Nephron progenitor cell (in vitro differentiated cells): ENCODE results near the gene MAN1C1.

Experiments
- DNase-seq: peaks from one replicate; pipeline ENCODE4 v3.0.0; 2021
- H3K27ac Mint-ChIP-seq: 2 replicates; pipeline ENCODE4 v1.8.0; 2021; ENCODE audit warnings: mild to moderate bottlenecking, moderate library complexity, mixed read lengths
- H3K27me3 Mint-ChIP-seq: 2 replicates; pipeline ENCODE4 v1.8.0; 2021; ENCODE audit warnings: mild to moderate bottlenecking, low read depth, mixed read lengths; ENCODE audit not compliant: poor library complexity
- H3K36me3 Mint-ChIP-seq: 2 replicates; pipeline ENCODE4 v1.8.0; 2021; ENCODE audit warnings: low read depth, mixed read lengths
- H3K4me1 Mint-ChIP-seq: 2 replicates; pipeline ENCODE4 v1.8.0; 2021; ENCODE audit warnings: mixed read lengths
- H3K4me3 Mint-ChIP-seq: 2 replicates; pipeline ENCODE4 v1.8.0; 2021; ENCODE audit warnings: mild to moderate bottlenecking, moderate library complexity, mixed read lengths
- H3K9me3 Mint-ChIP-seq: 2 replicates; pipeline ENCODE4 v1.8.0; 2021; ENCODE audit warnings: mild to moderate bottlenecking, moderate library complexity, mixed read lengths
- CTCF ChIP-seq: fragments of 200-600 bp; sonication (generic); IDR thresholded peaks from 2 replicates; pipeline ENCODE4 v1.5.0; 2021; ENCODE audit warnings: antibody characterized with exemption

Gene MAN1C1

GRCh38 chr1:25808481-25809244 lies 192.1 kb downstream of the MAN1C1 start:
- DNase-seq: no peak
- Mint-ChIP-seq H3K27me3 (peaks cover 3% of the 10 kb centered on the region), H3K27ac (no peak overlapping the region)

GRCh38 chr1:25809283-25809926 lies 192.8 kb downstream of the MAN1C1 start:
- H3K4me3 Mint-ChIP-seq: no peak overlapping the region
- DNase-seq: no peak
- no peaks in the 10 kb centered on the region for H3K9me3 Mint-ChIP-seq
- peaks cover 21% of the 10 kb centered on the region for H3K4me1 Mint-ChIP-seq
- TF ChIP-seq CTCF: no peak
- H3K27me3 Mint-ChIP-seq: peaks cover 3% of the 10 kb centered on the region
- H3K27ac Mint-ChIP-seq: no peak overlapping the region
- H3K36me3 Mint-ChIP-seq: peaks cover 18% of the 10 kb centered on the region

More at GRCh38 chr1:25808481-25809244, 192.1 kb downstream of the MAN1C1 start:
- H3K9me3 Mint-ChIP-seq: no peaks in the 10 kb centered on the region
- no peak for TF ChIP-seq CTCF
- H3K4me3 Mint-ChIP-seq: no peak overlapping the region
- H3K36me3 Mint-ChIP-seq: peaks cover 18% of the 10 kb centered on the region
- H3K4me1 Mint-ChIP-seq: peaks cover 28% of the 10 kb centered on the region

DNA sequence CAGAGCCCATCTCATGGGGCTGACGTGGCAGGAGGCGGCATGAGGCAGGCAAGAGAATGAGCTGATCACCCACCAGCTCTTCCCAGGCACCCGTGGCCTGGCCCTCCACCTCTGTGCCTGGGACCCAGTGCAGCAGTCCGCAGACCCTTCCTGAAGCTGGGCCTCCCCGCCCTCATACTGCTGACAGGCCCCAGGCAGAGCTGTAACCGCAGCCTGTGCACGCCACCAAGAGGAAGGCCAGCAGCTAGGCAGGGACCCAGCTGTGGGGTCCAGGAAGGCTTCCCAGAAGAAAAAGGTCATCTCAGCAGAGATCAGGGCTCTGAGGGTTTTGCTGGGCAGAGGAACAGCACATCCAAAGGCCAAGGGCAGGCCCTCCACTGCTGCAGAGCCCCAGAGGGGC lies 193.3 kb downstream of the MAN1C1 start:
- Mint-ChIP-seq H3K4me3 (no peak overlapping the region), H3K27me3 (peaks cover 3% of the 10 kb centered on the region), H3K27ac (no peak overlapping the region), H3K4me1 (peaks cover 16% of the 10 kb centered on the region), H3K9me3 (no peaks in the 10 kb centered on the region), H3K36me3 (peaks cover 18% of the 10 kb centered on the region)
- DNase-seq: no peak
- no peak for TF ChIP-seq CTCF

DNA sequence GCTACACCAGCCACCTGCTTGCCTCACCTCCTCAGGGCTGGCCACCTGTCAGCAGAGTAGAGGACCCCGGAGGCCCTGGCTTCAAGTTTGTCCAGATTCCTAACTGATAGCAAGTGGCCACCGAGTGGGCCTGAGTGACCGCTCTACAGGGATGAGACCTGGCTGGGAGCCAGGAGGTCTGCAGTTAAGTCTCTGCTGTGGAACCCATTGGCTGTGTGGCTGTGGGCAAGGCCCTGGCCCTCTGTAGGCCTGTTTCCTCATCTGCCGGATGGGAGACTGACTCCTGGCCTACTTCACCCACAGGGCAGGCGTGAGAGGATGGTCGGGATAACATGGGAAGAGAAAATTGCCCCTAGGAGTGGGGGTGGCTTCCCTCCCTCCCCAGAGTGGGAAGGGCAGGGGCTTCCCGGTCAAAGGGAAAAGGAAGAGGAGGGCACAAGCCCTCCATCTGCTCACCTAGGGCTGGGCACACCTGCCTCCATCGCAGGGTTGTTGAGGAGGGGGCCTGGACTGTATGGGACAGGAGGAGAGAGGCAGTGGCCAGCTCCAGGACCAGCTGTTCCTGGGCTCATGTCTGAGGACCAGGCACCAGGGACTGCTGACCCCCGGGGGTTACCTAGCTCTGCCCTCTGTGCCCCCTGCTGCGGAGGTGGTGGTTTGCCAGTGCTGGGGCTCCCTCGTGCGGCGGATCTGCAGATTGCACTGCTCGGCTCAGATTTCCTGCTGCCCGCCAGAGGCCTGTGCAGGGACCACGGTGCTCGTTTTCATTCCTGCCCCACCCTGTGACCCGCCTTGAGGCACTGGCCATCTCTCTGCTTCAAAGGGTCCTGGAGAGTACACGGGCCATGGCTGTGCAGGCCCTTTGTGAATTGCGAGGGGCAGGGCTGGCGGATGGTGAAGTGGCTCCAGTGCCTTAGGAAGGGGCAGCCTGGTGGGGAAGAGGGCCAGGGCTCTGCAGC lies 194.0 kb downstream of the MAN1C1 start:
- Mint-ChIP-seq H3K4me3 (no peak overlapping the region), H3K4me1 (peaks cover 9% of the 10 kb centered on the region)

More for the DNA sequence above, 194.0 kb downstream of the MAN1C1 start:
- Mint-ChIP-seq H3K27ac (no peak overlapping the region), H3K27me3 (peaks cover 3% of the 10 kb centered on the region), H3K36me3 (peaks cover 12% of the 10 kb centered on the region), H3K9me3 (no peaks in the 10 kb centered on the region)
- TF ChIP-seq CTCF: peak; percentile 88
- peak; percentile 93 for DNase-seq
